Measurements from ENCODE around the gene MAB21L4. TPM values are rescaled to one million over a fixed set of nuclear protein-coding genes. Genes with fewer than 3 reads are reported as not detected.

The MAB21L4 gene
- total and polyA plus RNA-seq, 2 experiments from 2014 or later = not detected

DNA sequence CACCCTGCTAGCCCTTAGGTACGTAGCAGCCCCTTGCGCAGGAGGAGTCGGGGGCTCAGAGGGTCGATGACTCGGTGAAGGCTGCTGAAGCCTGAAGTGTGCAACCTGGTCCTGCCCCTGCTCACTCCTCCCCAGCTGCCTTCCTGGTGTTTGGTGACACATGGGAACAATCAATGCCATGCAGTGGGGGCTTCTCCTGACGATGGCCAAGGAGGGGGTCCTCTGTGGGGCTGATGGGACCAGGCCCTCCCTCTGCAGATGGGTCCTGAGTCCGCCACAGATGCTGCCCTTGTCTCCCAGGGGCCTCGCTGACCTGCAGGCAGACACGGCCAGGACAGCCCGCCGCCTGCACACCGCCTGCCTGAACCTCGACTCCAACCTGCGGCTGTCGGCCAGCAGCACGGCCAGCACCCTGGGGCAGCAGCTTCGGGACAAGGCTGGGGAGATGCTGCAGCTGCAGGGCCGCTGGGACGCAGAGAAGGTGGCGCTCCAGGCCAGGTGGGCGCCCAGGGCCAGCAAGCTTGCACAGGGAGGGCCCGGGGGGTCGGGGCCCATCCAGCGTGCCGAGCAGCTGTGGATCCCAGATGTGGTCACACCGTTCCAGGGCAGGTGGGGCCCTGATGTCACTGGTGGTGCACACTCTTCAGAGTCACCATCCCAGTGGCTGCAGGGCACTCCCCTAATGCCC lies 34.8 kb upstream of the MAB21L4 start (continued):
- no peak for TF ChIP-seq ZNF462 (CRISPR knock-in tag; IDR thresholded peaks at IDR 0.05)
- no peak for TF ChIP-seq POLR2AphosphoS5 (IDR thresholded peaks at IDR 0.05; ENCODE audit: low read depth)
- no peak for TF ChIP-seq JUNB (IDR thresholded peaks at IDR 0.05; ENCODE audit: unreplicated experiment)
- no peak for TF ChIP-seq ZNF114 (CRISPR knock-in tag; IDR thresholded peaks at IDR 0.05)
- no peak for TF ChIP-seq EZH2phosphoT487 (IDR thresholded peaks at IDR 0.05; ENCODE audit: unreplicated experiment)
- TF ChIP-seq CTCF (conservative IDR thresholded peaks at IDR 0.05; ENCODE audit: low read depth in 2 of 2) = no peak
- no peak for TF ChIP-seq CREB1 (CRISPR knock-in tag; IDR thresholded peaks at IDR 0.05; ENCODE audit: low read depth)
- TF ChIP-seq, protein P1, sequence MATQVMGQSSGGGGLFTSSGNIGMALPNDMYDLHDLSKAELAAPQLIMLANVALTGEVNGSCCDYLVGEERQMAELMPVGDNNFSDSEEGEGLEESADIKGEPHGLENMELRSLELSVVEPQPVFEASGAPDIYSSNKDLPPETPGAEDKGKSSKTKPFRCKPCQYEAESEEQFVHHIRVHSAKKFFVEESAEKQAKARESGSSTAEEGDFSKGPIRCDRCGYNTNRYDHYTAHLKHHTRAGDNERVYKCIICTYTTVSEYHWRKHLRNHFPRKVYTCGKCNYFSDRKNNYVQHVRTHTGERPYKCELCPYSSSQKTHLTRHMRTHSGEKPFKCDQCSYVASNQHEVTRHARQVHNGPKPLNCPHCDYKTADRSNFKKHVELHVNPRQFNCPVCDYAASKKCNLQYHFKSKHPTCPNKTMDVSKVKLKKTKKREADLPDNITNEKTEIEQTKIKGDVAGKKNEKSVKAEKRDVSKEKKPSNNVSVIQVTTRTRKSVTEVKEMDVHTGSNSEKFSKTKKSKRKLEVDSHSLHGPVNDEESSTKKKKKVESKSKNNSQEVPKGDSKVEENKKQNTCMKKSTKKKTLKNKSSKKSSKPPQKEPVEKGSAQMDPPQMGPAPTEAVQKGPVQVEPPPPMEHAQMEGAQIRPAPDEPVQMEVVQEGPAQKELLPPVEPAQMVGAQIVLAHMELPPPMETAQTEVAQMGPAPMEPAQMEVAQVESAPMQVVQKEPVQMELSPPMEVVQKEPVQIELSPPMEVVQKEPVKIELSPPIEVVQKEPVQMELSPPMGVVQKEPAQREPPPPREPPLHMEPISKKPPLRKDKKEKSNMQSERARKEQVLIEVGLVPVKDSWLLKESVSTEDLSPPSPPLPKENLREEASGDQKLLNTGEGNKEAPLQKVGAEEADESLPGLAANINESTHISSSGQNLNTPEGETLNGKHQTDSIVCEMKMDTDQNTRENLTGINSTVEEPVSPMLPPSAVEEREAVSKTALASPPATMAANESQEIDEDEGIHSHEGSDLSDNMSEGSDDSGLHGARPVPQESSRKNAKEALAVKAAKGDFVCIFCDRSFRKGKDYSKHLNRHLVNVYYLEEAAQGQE (IDR thresholded peaks at IDR 0.05; ENCODE audit: unreplicated experiment) = no peak
- TF ChIP-seq NANOG (IDR thresholded peaks at IDR 0.05; ENCODE audit: borderline replicate concordance) = no peak

Measured in GM23338 (cell line).